ENCODE measurements around the gene CAST. TPM values are rescaled to one million over a fixed set of nuclear protein-coding genes. Genes with fewer than 3 reads are reported as not detected.

CAST gene
- total RNA-seq, 4 donors from 2014 or later = 98.2 to 350 (median 136) TPM

DNA sequence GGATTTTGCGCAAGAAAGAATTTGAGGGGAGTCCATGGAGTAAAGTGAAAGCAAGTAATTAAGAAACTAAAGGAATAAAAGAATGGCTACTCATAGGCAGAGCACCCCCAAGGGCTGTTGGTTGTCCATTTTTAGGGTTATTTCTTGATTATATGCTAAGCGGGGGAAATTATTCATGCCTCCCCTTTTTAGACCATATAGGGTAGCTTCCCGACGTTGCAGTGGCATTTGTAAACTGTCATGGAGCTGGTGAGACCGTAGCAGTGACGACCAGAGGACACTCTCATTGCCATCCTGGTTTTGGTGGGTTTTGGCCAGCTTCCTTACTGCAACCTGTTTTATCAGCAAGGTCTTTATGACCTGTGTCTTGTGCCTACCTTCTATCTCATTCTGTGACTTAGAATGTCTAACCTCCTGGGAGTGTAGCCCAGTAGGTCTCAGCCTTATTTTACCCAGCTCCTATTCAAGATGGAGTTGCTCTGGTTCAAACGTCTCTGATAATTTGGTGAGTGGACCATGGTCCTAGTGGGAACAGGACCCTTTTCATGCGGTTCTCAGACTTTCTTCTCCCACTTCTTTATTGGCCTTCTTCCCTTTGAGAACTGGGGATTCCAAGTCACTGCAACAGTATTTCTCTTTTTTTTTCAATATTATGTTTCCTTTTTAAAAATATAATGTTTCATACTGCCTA is 146.8 kb downstream of the CAST start:
- intact Hi-C loops (cut with DNase I; ENCODE audit: low total_unique reads) = no loop called here

DNA sequence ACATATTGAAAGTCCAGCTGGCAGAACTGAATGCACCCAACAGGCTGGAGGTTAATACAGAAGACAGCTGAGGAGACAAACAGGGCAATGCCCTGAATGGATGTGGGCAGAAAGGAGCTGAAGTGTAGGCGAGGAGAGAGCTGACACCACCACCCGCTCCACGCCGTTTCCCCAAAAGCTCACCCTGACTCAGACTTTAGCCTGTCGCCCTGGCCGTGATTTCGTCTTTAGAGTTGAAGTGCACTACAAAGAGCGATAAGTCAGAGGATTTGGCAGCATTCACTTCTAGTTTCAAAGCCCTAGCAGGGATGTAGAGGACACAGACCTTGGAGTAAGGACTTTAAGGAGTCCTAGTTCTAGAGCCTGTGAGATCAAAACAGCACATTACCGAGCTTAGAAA is 147.7 kb downstream of the CAST start:
- Histone ChIP-seq H3K27ac (no peak overlapping the region), H3K4me3 (no peak overlapping the region), H3K4me1 (no peaks in the 10 kb centered on the region), H3K9me3 (no peaks in the 10 kb centered on the region), H3K36me3 (no peaks in the 10 kb centered on the region), H3K27me3 (no peaks in the 10 kb centered on the region)
- intact Hi-C loops (cut with DNase I; ENCODE audit: low total_unique reads) = no loop called here
- no peak for DNase-seq
- TF ChIP-seq, protein P1, sequence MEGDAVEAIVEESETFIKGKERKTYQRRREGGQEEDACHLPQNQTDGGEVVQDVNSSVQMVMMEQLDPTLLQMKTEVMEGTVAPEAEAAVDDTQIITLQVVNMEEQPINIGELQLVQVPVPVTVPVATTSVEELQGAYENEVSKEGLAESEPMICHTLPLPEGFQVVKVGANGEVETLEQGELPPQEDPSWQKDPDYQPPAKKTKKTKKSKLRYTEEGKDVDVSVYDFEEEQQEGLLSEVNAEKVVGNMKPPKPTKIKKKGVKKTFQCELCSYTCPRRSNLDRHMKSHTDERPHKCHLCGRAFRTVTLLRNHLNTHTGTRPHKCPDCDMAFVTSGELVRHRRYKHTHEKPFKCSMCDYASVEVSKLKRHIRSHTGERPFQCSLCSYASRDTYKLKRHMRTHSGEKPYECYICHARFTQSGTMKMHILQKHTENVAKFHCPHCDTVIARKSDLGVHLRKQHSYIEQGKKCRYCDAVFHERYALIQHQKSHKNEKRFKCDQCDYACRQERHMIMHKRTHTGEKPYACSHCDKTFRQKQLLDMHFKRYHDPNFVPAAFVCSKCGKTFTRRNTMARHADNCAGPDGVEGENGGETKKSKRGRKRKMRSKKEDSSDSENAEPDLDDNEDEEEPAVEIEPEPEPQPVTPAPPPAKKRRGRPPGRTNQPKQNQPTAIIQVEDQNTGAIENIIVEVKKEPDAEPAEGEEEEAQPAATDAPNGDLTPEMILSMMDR (IDR thresholded peaks at IDR 0.05) = no peak
- no peak for TF ChIP-seq POLR2A (IDR thresholded peaks at IDR 0.05)

More for the DNA sequence above, 146.8 kb downstream of the CAST start:
- H3K27me3 ChIP-seq = no peaks in the 10 kb centered on the region
- H3K9me3 ChIP-seq = no peaks in the 10 kb centered on the region
- peak overlapping the region; percentile 99 to 100 for H3K27ac ChIP-seq
- H3K4me1 ChIP-seq = no peaks in the 10 kb centered on the region
- no peaks in the 10 kb centered on the region for H3K36me3 ChIP-seq
- TF ChIP-seq, protein P1 (IDR thresholded peaks at IDR 0.05) = no peak
- no peak for TF ChIP-seq POLR2A (IDR thresholded peaks at IDR 0.05)
- DNase-seq = no peak
- H3K4me3 ChIP-seq = peak overlapping the region in 1 of 2 donors; percentile 79

DNA sequence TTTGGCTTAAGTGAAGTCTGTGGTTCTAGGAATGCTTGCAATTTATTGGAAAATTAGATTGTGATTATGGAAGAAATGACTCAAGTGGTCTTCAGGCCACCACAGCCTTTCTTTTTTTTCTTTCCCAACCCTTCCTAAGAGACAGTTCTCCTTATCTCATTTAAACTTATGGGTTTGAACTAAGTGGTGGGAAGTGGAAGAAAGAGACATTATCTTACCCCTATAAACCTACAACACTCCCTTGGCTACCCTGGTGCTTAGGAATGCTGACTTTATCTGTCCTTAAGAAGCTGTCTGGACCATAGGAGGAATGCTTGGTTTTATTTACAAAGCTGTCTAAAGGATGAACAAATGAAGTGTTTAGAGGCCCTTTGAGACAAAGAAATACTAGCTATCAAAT is 150.7 kb downstream of the CAST start:
- no peak for DNase-seq
- H3K9me3 ChIP-seq = no peaks in the 10 kb centered on the region
- TF ChIP-seq POLR2A (IDR thresholded peaks at IDR 0.05) = no peak
- TF ChIP-seq, protein P1 (IDR thresholded peaks at IDR 0.05) = no peak
- no peak overlapping the region for H3K27ac ChIP-seq
- no peak overlapping the region for H3K4me3 ChIP-seq
- no peaks in the 10 kb centered on the region for H3K36me3 ChIP-seq
- no peaks in the 10 kb centered on the region for H3K4me1 ChIP-seq
- intact Hi-C loops (cut with DNase I; ENCODE audit: low total_unique reads) = no loop called here
- H3K27me3 ChIP-seq = no peaks in the 10 kb centered on the region

DNA sequence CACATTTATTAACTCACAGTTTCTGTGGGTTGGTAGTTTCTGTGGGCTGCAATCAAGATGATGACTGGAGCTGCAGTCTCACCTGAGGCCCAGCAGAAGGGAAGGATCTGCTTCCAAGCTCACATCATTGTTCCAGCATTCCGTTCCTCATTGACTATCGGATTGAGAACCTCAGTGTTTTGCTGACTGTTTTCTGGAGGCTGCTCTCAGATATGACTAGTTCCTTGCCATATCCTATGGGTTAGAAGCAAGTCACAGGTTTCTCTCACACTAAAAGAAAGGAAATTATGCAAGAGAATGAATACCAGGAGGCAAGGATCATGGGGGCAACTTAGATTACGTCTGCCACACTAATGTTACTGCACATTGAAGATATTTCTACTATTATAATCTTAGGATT is 151.9 kb downstream of the CAST start:
- H3K27me3 ChIP-seq = no peaks in the 10 kb centered on the region
- TF ChIP-seq, protein P1 (IDR thresholded peaks at IDR 0.05) = no peak
- no peak for TF ChIP-seq POLR2A (IDR thresholded peaks at IDR 0.05)
- intact Hi-C loops (cut with DNase I; ENCODE audit: low total_unique reads) = no loop called here
- no peak overlapping the region for H3K4me3 ChIP-seq
- H3K9me3 ChIP-seq = no peaks in the 10 kb centered on the region
- no peaks in the 10 kb centered on the region for H3K4me1 ChIP-seq
- H3K36me3 ChIP-seq = no peaks in the 10 kb centered on the region
- no peak overlapping the region for H3K27ac ChIP-seq
- no peak for DNase-seq

DNA sequence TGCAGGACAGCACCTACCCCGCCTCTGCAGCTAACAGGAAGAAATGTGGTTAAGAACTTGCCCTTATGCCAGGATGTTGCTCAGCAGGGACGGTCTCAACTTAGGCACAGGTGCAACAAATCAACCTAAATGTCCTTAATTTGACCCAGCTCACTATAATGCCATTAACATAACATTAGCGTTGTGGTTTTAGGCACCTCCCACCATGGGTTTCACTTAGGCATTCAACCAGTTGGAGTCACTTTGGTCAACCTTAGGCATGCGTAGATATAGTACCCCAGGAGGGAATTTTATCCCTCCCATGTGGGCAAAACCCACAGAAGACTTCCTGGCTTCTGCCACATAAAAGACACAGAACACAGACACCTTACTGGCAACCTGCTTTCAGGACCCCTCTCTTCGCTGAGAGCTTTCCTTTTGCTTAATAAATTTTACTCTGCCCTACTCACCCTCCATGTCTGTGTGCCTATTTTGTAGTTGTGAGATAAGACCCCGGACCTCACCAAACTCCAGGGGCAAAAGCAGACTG is 154.3 kb downstream of the CAST start:
- intact Hi-C loops (cut with DNase I; ENCODE audit: low total_unique reads) = no loop called here
- no peak for TF ChIP-seq POLR2A (IDR thresholded peaks at IDR 0.05)
- TF ChIP-seq, protein P1 (IDR thresholded peaks at IDR 0.05) = no peak
- no peak for DNase-seq
- H3K36me3 ChIP-seq = no peaks in the 10 kb centered on the region
- H3K9me3 ChIP-seq = no peaks in the 10 kb centered on the region
- H3K4me1 ChIP-seq = no peaks in the 10 kb centered on the region
- H3K27me3 ChIP-seq = no peaks in the 10 kb centered on the region
- no peak overlapping the region for H3K27ac ChIP-seq
- no peak overlapping the region for H3K4me3 ChIP-seq

Data from uterus (tissue), 4 donors.